HG02943 (cell line): ENCODE data around the gene HECW1.

ENCODE experiments used
- ATAC-seq: cut with Tn5 transposase; IDR thresholded peaks from one replicate; pipeline ENCODE4 v1.9.1; 2021; ENCODE audit warnings: mild to moderate bottlenecking, low read depth, moderate library complexity; ENCODE audit not compliant: unreplicated experiment

HECW1 gene

GRCh38 chr7:43520201-43520600 lies 407.8 kb downstream of the HECW1 start:
- ATAC-seq, result no peak

GRCh38 chr7:43522406-43523156 lies 410.1 kb downstream of the HECW1 start:
- no peak for ATAC-seq

- ATAC-seq, result no peak
Measured at GRCh38 chr7:43528576-43529354, 416.3 kb downstream of the HECW1 start.

GRCh38 chr7:43530553-43531410 lies 418.3 kb downstream of the HECW1 start:
- no peak for ATAC-seq

- no peak for ATAC-seq
Measured at GRCh38 chr7:43531700-43532099, 419.3 kb downstream of the HECW1 start.

- ATAC-seq, result no peak
Measured at GRCh38 chr7:43533801-43534479, 421.5 kb downstream of the HECW1 start.

GRCh38 chr7:43535031-43535451 lies 422.6 kb downstream of the HECW1 start:
- ATAC-seq, result no peak

GRCh38 chr7:43535810-43536585 lies 423.6 kb downstream of the HECW1 start:
- ATAC-seq, result no peak

GRCh38 chr7:43536773-43537172 lies 424.3 kb downstream of the HECW1 start:
- ATAC-seq, result no peak

GRCh38 chr7:43537765-43538403 lies 425.4 kb downstream of the HECW1 start:
- no peak for ATAC-seq

GRCh38 chr7:43538404-43538771 lies 425.9 kb downstream of the HECW1 start:
- no peak for ATAC-seq

GRCh38 chr7:43540471-43540870 lies 428.0 kb downstream of the HECW1 start:
- ATAC-seq, result no peak

GRCh38 chr7:43542716-43543115 lies 430.3 kb downstream of the HECW1 start:
- ATAC-seq, result no peak

GRCh38 chr7:43546231-43546630 lies 433.8 kb downstream of the HECW1 start:
- no peak for ATAC-seq

GRCh38 chr7:43550427-43550826 lies 438.0 kb downstream of the HECW1 start:
- no peak for ATAC-seq

GRCh38 chr7:43552122-43552521 lies 439.7 kb downstream of the HECW1 start:
- no peak for ATAC-seq

GRCh38 chr7:43553999-43554398 lies 441.6 kb downstream of the HECW1 start:
- ATAC-seq, result no peak

GRCh38 chr7:43554423-43554822 lies 442.0 kb downstream of the HECW1 start:
- ATAC-seq, result no peak

- no peak for ATAC-seq
Measured at GRCh38 chr7:43557831-43558495, 445.5 kb downstream of the HECW1 start.
